Measurements from ENCODE around the gene VPS26B. TPM values are rescaled to one million over a fixed set of nuclear protein-coding genes. Genes with fewer than 3 reads are reported as not detected.

Gene VPS26B
- total RNA-seq, 1 donor from 2014 or later, result 36.1 TPM

- H3K4me1 ChIP-seq, result no peaks in the 10 kb centered on the region
- H3K4me3 ChIP-seq, result no peak overlapping the region
- TF ChIP-seq POLR2AphosphoS5 (IDR thresholded peaks at IDR 0.05; ENCODE audit: insufficient read depth in 1 of 2, low read depth in 1 of 2), result no peak
- no peak for TF ChIP-seq POLR2A (IDR thresholded peaks at IDR 0.05)
- no peak for TF ChIP-seq CTCF (IDR thresholded peaks at IDR 0.05)
- no peak overlapping the region for H3K27ac ChIP-seq
- H3K9me3 ChIP-seq, result no peaks in the 10 kb centered on the region
- intact Hi-C loops (cut with DNase I), result no loop called here
- DNase-seq (ENCODE audit: extremely low spot score in 2 of 2), result no peak
- H3K27me3 ChIP-seq, result no peaks in the 10 kb centered on the region
- peaks cover 0 to 74% of the 10 kb centered on the region in 2 donors for H3K36me3 ChIP-seq
Observed at GRCh38 chr11:134244593-134244992, 20.1 kb downstream of the VPS26B start.

- H3K27ac ChIP-seq, result no peak overlapping the region
- no peak for DNase-seq (ENCODE audit: extremely low spot score in 2 of 2)
- peaks cover 0 to 71% of the 10 kb centered on the region in 2 donors for H3K36me3 ChIP-seq
- no peaks in the 10 kb centered on the region for H3K9me3 ChIP-seq
- no peaks in the 10 kb centered on the region for H3K27me3 ChIP-seq
- intact Hi-C loops (cut with DNase I), result no loop called here
- no peak overlapping the region for H3K4me3 ChIP-seq
- no peak for TF ChIP-seq POLR2A (IDR thresholded peaks at IDR 0.05)
- no peak for TF ChIP-seq CTCF (IDR thresholded peaks at IDR 0.05)
- no peak for TF ChIP-seq POLR2AphosphoS5 (IDR thresholded peaks at IDR 0.05; ENCODE audit: insufficient read depth in 1 of 2, low read depth in 1 of 2)
- H3K4me1 ChIP-seq, result no peaks in the 10 kb centered on the region
Observed at GRCh38 chr11:134245434-134245833, 21.0 kb downstream of the VPS26B start.

- no peak for DNase-seq (ENCODE audit: extremely low spot score in 2 of 2)
- no peak for TF ChIP-seq POLR2A (IDR thresholded peaks at IDR 0.05)
- Histone ChIP-seq H3K27ac (no peak overlapping the region), H3K36me3 (peaks cover 0 to 71% of the 10 kb centered on the region in 2 donors), H3K9me3 (no peaks in the 10 kb centered on the region), H3K27me3 (no peaks in the 10 kb centered on the region), H3K4me1 (no peaks in the 10 kb centered on the region), H3K4me3 (no peak overlapping the region)
- intact Hi-C loops (cut with DNase I), result no loop called here
Observed at GRCh38 chr11:134246100-134246499, 21.6 kb downstream of the VPS26B start.

- H3K27me3 ChIP-seq, result no peaks in the 10 kb centered on the region
- no peak overlapping the region for H3K27ac ChIP-seq
- TF ChIP-seq POLR2A (IDR thresholded peaks at IDR 0.05) (no peak), POLR2AphosphoS5 (IDR thresholded peaks at IDR 0.05; ENCODE audit: insufficient read depth in 1 of 2, low read depth in 1 of 2) (no peak), CTCF (IDR thresholded peaks at IDR 0.05) (no peak)
- H3K9me3 ChIP-seq, result no peaks in the 10 kb centered on the region
- peaks cover 3% of the 10 kb centered on the region for H3K4me1 ChIP-seq
- no peak overlapping the region for H3K4me3 ChIP-seq
- no peak for DNase-seq (ENCODE audit: extremely low spot score in 2 of 2)
- intact Hi-C loops (cut with DNase I), result no loop called here
- peaks cover 0 to 71% of the 10 kb centered on the region in 2 donors for H3K36me3 ChIP-seq
Observed at GRCh38 chr11:134246678-134247077, 22.2 kb downstream of the VPS26B start.

GRCh38 chr11:134248910-134249480 lies 24.5 kb downstream of the VPS26B start:
- no peak overlapping the region for H3K27ac ChIP-seq
- no peaks in the 10 kb centered on the region for H3K27me3 ChIP-seq
- peaks cover 0 to 47% of the 10 kb centered on the region in 2 donors for H3K36me3 ChIP-seq
- H3K4me1 ChIP-seq, result peaks cover 16% of the 10 kb centered on the region
- no peak for DNase-seq (ENCODE audit: extremely low spot score in 2 of 2)
- H3K9me3 ChIP-seq, result no peaks in the 10 kb centered on the region
- intact Hi-C loops (cut with DNase I), result no loop called here
- no peak overlapping the region for H3K4me3 ChIP-seq
- TF ChIP-seq POLR2A (IDR thresholded peaks at IDR 0.05), result no peak
- TF ChIP-seq POLR2AphosphoS5 (IDR thresholded peaks at IDR 0.05; ENCODE audit: insufficient read depth in 1 of 2, low read depth in 1 of 2), result no peak
- no peak for TF ChIP-seq CTCF (IDR thresholded peaks at IDR 0.05)
